Peyer's patch (tissue), 4 donors: Measurements from ENCODE around the gene LRRN2.

ENCODE experiments used
- CTCF ChIP-seq, 6 experiments: fragments of 450-650 bp in 4 of 6; fragments of 200-600 bp in 2 of 6; sonication (generic) in 1 of 6; IDR thresholded peaks; one replicate each; pipeline ENCODE4 v1.5.1; 2017 to 2019; ENCODE audit warnings: antibody characterized with exemption in 6 of 6, mild to moderate bottlenecking in 3 of 6, moderate library complexity in 1 of 6
- POLR2A ChIP-seq, 2 donors: fragments of 450-650 bp; IDR thresholded peaks; one replicate each; pipeline ENCODE4 v1.5.1; 2017; ENCODE audit warnings: antibody characterized with exemption in 2 of 2, mild to moderate bottlenecking in 2 of 2, moderate library complexity in 2 of 2

- TF ChIP-seq CTCF (IDR thresholded peaks at IDR 0.05): no peak
- no peak for TF ChIP-seq POLR2A (IDR thresholded peaks at IDR 0.05)
Measured at GRCh38 chr1:204583909-204584632, 101.5 kb downstream of the LRRN2 start.
